Smooth muscle cell (in vitro differentiated cells): ENCODE measurements around the gene ZNF544. TPM values are rescaled to one million over a fixed set of nuclear protein-coding genes. Genes with fewer than 3 reads are reported as not detected.

Experiments
- DNase-seq: peaks from one replicate; lab custom pipeline; 2025; ENCODE audit not compliant: unreplicated experiment; lab: John Stamatoyannopoulos, UW
- H2AFZ ChIP-seq: fragments of 200-600 bp; sonication (generic); 2 replicates; pipeline ENCODE4 v1.6.0; 2016; ENCODE audit warnings: antibody characterized with exemption, low read depth, mild to moderate bottlenecking
- H3F3A ChIP-seq: fragments of 200-600 bp; sonication (generic); 2 replicates; pipeline ENCODE4 v1.6.0; 2017; ENCODE audit warnings: antibody characterized with exemption, low read depth
- H3K27ac ChIP-seq: fragments of 200-600 bp; sonication (generic); 2 replicates; pipeline ENCODE4 v1.5.1; 2016; ENCODE audit warnings: low read depth, mild to moderate bottlenecking
- H3K27me3 ChIP-seq: fragments of 200-600 bp; sonication (generic); 2 replicates; pipeline ENCODE4 v1.6.1; 2016; ENCODE audit warnings: low read depth, mild to moderate bottlenecking
- H3K36me3 ChIP-seq: fragments of 200-600 bp; sonication (generic); 2 replicates; pipeline ENCODE4 v1.5.1; 2016; ENCODE audit warnings: low read depth
- H3K4me1 ChIP-seq: fragments of 200-600 bp; sonication (generic); 2 replicates; pipeline ENCODE4 v1.5.1; 2016; ENCODE audit warnings: low read depth
- H3K4me2 ChIP-seq: fragments of 200-600 bp; sonication (generic); 2 replicates; pipeline ENCODE4 v1.6.0; 2016; ENCODE audit warnings: mild to moderate bottlenecking
- H3K4me3 ChIP-seq: fragments of 200-600 bp; sonication (generic); 2 replicates; pipeline ENCODE4 v1.5.1; 2016; ENCODE audit warnings: mild to moderate bottlenecking
- H3K79me2 ChIP-seq: fragments of 200-600 bp; sonication (generic); 2 replicates; pipeline ENCODE4 v1.6.0; 2016; ENCODE audit warnings: low read depth, mild to moderate bottlenecking
- H3K9ac ChIP-seq: fragments of 200-600 bp; sonication (generic); 2 replicates; pipeline ENCODE4 v1.6.0; 2016; ENCODE audit warnings: low read depth
- H3K9me3 ChIP-seq: fragments of 200-600 bp; sonication (generic); replicated peaks from 2 replicates; pipeline ENCODE4 v1.5.1; 2016; ENCODE audit warnings: low read depth
- H4K20me1 ChIP-seq: fragments of 200-600 bp; sonication (generic); 2 replicates; pipeline ENCODE4 v1.6.0; 2016; ENCODE audit warnings: low read depth
- WGBS: methylation state at CpG from one replicate; pipeline ENCODE4 v1.1.7; 2016; ENCODE audit warnings: low lambda C conversion rate; 5-methylcytosine and 5-hydroxymethylcytosine counted together
- polyA plus RNA-seq: library from polyadenylated mRNA; unstranded; fragments of >200 nt; fragmentation: Nextera tagmentation; extraction: Ambion mirVana; gene quantifications from 2 replicates; pipeline ENCODE4 v1.2.1, GENCODE V29; 2016
- total RNA-seq: library from RNA; depleted of rRNA; stranded (reverse); fragments of >200 nt; gene quantifications from 2 replicates; pipeline ENCODE4 v1.2.3, GENCODE V29; 2014
- TF ChIP-seq, protein P1 (sequence below): fragments of 200-600 bp; sonication (generic); IDR thresholded peaks from 2 replicates; pipeline ENCODE4 v1.5.1; 2017; ENCODE audit warnings: borderline replicate concordance, mild to moderate bottlenecking, antibody characterized with exemption; ENCODE audit not compliant: insufficient read depth, poor library complexity, severe bottlenecking

Gene ZNF544
- total and polyA plus RNA-seq, 2 experiments from 2014 or later, result 12.9 to 144 TPM

DNA sequence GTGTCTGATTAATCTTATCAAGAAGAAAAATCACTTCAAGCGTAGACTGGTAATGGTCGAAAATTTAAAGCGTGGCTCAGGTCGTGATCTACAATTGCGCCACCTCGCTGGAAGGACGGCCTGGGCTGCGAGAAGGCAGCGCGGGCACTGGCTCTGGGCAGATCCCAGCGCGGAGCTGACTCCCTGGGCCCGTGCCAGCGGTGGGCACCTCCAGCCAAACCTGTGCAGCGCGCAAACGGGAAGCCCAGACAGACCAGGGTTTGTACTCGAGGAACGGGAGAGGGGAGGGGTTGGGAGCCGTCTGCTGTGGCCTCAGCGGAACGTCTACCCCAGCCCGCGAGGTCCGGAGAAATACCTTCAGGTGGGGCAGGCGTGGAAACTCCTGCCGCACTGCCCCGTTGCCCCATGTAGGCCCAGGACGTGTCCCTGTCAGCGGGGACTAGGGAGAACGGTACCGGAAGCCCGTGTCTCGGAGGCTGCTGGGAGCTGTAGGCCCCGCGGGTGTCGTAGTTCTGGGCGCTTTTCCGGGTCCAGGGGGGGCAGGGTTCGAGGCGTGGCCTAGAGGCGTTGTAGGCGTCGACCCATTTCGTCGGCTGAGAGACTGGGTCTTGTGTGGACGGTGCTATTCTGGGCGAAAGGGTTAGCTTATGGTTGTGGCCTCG is 24.8 kb upstream of the ZNF544 start:
- 97% methylated on average over 49 of the region's 49 CpGs for WGBS
- H3K79me2 ChIP-seq, result no peaks in the 10 kb centered on the region
- DNase-seq, result no peak
- H3F3A ChIP-seq, result no peaks in the 10 kb centered on the region
- no peak overlapping the region for H3K9ac ChIP-seq
- TF ChIP-seq, protein P1, sequence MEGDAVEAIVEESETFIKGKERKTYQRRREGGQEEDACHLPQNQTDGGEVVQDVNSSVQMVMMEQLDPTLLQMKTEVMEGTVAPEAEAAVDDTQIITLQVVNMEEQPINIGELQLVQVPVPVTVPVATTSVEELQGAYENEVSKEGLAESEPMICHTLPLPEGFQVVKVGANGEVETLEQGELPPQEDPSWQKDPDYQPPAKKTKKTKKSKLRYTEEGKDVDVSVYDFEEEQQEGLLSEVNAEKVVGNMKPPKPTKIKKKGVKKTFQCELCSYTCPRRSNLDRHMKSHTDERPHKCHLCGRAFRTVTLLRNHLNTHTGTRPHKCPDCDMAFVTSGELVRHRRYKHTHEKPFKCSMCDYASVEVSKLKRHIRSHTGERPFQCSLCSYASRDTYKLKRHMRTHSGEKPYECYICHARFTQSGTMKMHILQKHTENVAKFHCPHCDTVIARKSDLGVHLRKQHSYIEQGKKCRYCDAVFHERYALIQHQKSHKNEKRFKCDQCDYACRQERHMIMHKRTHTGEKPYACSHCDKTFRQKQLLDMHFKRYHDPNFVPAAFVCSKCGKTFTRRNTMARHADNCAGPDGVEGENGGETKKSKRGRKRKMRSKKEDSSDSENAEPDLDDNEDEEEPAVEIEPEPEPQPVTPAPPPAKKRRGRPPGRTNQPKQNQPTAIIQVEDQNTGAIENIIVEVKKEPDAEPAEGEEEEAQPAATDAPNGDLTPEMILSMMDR, result no peak
- H3K9me3 ChIP-seq, result peaks cover 95% of the 10 kb centered on the region
- no peaks in the 10 kb centered on the region for H3K4me1 ChIP-seq
- no peak overlapping the region for H3K4me2 ChIP-seq
- H3K36me3 ChIP-seq, result peaks cover 95% of the 10 kb centered on the region
- no peak overlapping the region for H3K27ac ChIP-seq
- H4K20me1 ChIP-seq, result no peaks in the 10 kb centered on the region
- H3K4me3 ChIP-seq, result no peak overlapping the region
- H3K27me3 ChIP-seq, result no peaks in the 10 kb centered on the region
- H2AFZ ChIP-seq, result no peak overlapping the region

DNA sequence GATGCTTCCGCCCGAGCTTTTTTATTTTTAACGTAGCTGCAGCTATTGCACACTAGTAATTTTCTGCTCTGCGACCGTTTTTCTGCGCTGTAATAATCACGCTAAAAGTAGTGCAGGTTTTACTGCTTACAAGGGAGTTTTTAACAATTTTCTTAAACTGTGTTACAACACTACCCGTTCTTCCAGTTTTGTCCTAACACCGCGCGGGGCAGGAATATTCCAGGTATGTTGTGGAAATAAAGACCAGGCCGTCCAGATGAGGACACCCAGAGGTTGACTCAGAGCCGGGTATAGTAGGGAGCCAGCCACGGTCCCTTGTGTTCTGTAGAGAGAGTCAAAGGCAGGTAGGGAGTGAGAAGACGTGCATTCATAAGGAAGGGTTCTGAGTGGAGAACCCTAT is 24.1 kb upstream of the ZNF544 start:
- WGBS, result 98% methylated on average over 15 of the region's 15 CpGs
- Histone ChIP-seq H3K79me2 (no peaks in the 10 kb centered on the region), H3K36me3 (peaks cover 93% of the 10 kb centered on the region), H3K27ac (no peak overlapping the region), H3K4me3 (no peak overlapping the region), H3K27me3 (no peaks in the 10 kb centered on the region), H4K20me1 (no peaks in the 10 kb centered on the region), H3K9me3 (peaks cover 95% of the 10 kb centered on the region), H3K9ac (no peak overlapping the region), H3K4me2 (no peak overlapping the region), H3F3A (no peaks in the 10 kb centered on the region), H2AFZ (no peak overlapping the region), H3K4me1 (no peaks in the 10 kb centered on the region)
- TF ChIP-seq, protein P1, result no peak
- no peak for DNase-seq

DNA sequence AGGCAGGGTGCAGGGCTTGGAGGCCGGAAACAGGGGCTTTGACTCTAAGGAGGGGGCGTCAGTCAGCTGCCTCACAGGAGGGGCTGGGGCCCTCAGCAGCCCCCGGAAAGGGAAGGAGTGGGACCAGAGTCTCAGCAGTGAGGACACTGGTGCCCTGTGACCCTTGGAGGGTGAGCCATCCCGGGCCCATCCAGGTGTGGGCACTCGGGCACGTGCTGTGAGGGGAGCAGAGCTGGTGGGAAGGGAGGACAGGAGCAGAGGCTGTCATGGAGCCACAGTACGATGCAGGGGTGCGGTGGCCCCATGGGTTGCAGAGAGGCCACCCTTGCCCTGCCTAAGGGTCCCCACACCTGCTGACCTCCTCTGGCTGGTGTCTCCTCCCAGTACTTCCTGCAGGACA is 19.1 kb upstream of the ZNF544 start:
- peaks cover 88% of the 10 kb centered on the region for H3K9me3 ChIP-seq
- TF ChIP-seq, protein P1, result no peak
- H3K9ac ChIP-seq, result no peak overlapping the region
- no peak overlapping the region for H3K27ac ChIP-seq
- no peaks in the 10 kb centered on the region for H3K79me2 ChIP-seq
- no peak for DNase-seq
- no peaks in the 10 kb centered on the region for H3K4me1 ChIP-seq
- H3K4me2 ChIP-seq, result no peak overlapping the region
- peaks cover 91% of the 10 kb centered on the region for H3K36me3 ChIP-seq
- H3K4me3 ChIP-seq, result no peak overlapping the region
- H2AFZ ChIP-seq, result no peak overlapping the region
- H3F3A ChIP-seq, result no peaks in the 10 kb centered on the region
- 98% methylated on average over 8 of the region's 8 CpGs for WGBS
- no peaks in the 10 kb centered on the region for H3K27me3 ChIP-seq
- H4K20me1 ChIP-seq, result no peaks in the 10 kb centered on the region
